A549 (cell line): ENCODE measurements around the gene AGBL4. TPM values are rescaled to one million over a fixed set of nuclear protein-coding genes. Genes with fewer than 3 reads are reported as not detected.

Experiments used
- ATAC-seq, 2 experiments: fragments of 200-7000 bp in 1 of 2; fragments of >200 bp in 1 of 2; cut with Nextera tagmentation in 1 of 2; cut with Tn5 transposase in 1 of 2; 3 replicates each; pipeline versions ENCODE4 v1.8.0 to v1.9.1; 2018 to 2020; ENCODE audit warnings: mild to moderate bottlenecking in 1 of 2, moderate library complexity in 1 of 2
- CTCF ChIA-PET: fragments of 300-600 bp; sonication (Branson Sonifier 250); formaldehyde crosslinking; extraction: SDS; loops from one replicate; lab custom pipeline; 2021; ENCODE audit warnings: antibody characterized with exemption, inconsistent platforms; lab: Yijun Ruan, JAX
- POLR2A ChIA-PET: fragments of 350-600 bp; formaldehyde crosslinking; extraction: SDS; loops from one replicate; lab custom pipeline; 2021; ENCODE audit warnings: antibody characterized with exemption, inconsistent platforms; lab: Yijun Ruan, JAX
- DNase-seq, 2 experiments: peaks; one replicate each; pipeline versions ENCODE4 v3.0.0 to v3.0.0-alpha.2; 2011 to 2016; ENCODE audit warnings: low read depth in 1 of 2, low spot score in 1 of 2
- FAIRE-seq: peaks from 2 replicates; lab custom pipeline; 2011; peaks lifted over from hg19 to GRCh38; lab: Jason Lieb, UNC
- H3K27ac ChIP-seq, 2 experiments: fragments of >200 bp; sonication (Bioruptor Twin); formaldehyde crosslinking; 3 replicates each; pipeline ENCODE4 v1.5.1; 2016 to 2017
- H3K4me1 ChIP-seq: fragments of >200 bp; sonication (Bioruptor Twin); formaldehyde crosslinking; 3 replicates; pipeline ENCODE4 v1.6.1; 2016
- H3K4me2 ChIP-seq: fragments of >200 bp; sonication (Bioruptor Twin); formaldehyde crosslinking; 3 replicates; pipeline ENCODE4 v1.6.1; 2016
- H3K4me3 ChIP-seq: fragments of >200 bp; sonication (Bioruptor Twin); formaldehyde crosslinking; 3 replicates; pipeline ENCODE4 v1.5.1; 2016
- H3K9me3 ChIP-seq: fragments of >200 bp; sonication (Bioruptor Twin); formaldehyde crosslinking; 3 replicates; pipeline ENCODE4 v1.6.1; 2016
- ATOH8 ChIP-seq: fragments of 250-450 bp; sonication (Bioruptor Pico); IDR thresholded peaks from 2 replicates; pipeline ENCODE4 v1.5.0; 2020; ENCODE audit warnings: low read depth, mild to moderate bottlenecking, moderate library complexity
- BHLHE40 ChIP-seq: IDR thresholded peaks from 2 replicates; pipeline ENCODE4 v1.6.1; 2012; ENCODE audit warnings: low read depth, low read length, inconsistent platforms
- CBX2 ChIP-seq: fragments of 200-600 bp; sonication (generic); IDR thresholded peaks from 2 replicates; pipeline ENCODE4 v1.6.1; 2016; ENCODE audit warnings: low read depth, mild to moderate bottlenecking, borderline replicate concordance
- CEBPB ChIP-seq, 2 experiments: fragments of >200 bp in 1 of 2; sonication (Bioruptor Twin) in 1 of 2; formaldehyde crosslinking in 1 of 2; IDR thresholded peaks; 2 replicates each; pipeline ENCODE4 v1.6.1; 2012 to 2016
- CHD2 ChIP-seq: fragments of 150-350 bp; IDR thresholded peaks from 2 replicates; pipeline ENCODE4 v1.6.1; 2014; ENCODE audit warnings: low read length; ENCODE audit not compliant: partially characterized antibody
- CHD4 ChIP-seq: fragments of 200-600 bp; sonication (generic); IDR thresholded peaks from 2 replicates; pipeline ENCODE4 v1.6.1; 2016; ENCODE audit warnings: antibody characterized with exemption, mild to moderate bottlenecking, borderline replicate concordance
- EHMT2 ChIP-seq: fragments of 200-600 bp; sonication (generic); IDR thresholded peaks from 2 replicates; pipeline ENCODE4 v1.6.1; 2016; ENCODE audit warnings: antibody characterized with exemption, low read depth, mild to moderate bottlenecking, moderate library complexity
- EP300 ChIP-seq, 2 experiments: fragments of >200 bp; sonication (Bioruptor Twin); formaldehyde crosslinking; IDR thresholded peaks; 2 replicates in 1 of 2; 3 replicates in 1 of 2; pipeline ENCODE4 v1.6.1; 2016 to 2017
- ESRRA ChIP-seq: fragments of 150-350 bp; IDR thresholded peaks from 2 replicates; pipeline ENCODE4 v1.6.1; 2014; ENCODE audit warnings: mild to moderate bottlenecking, low read length, borderline replicate concordance
- FOSB ChIP-seq: fragments of 250-450 bp; sonication (Bioruptor Pico); IDR thresholded peaks from 2 replicates; pipeline ENCODE4 v1.5.0; 2020; ENCODE audit warnings: mild to moderate bottlenecking, moderate library complexity
- FOSL2 ChIP-seq, 2 experiments: fragments of 450-650 bp in 1 of 2; fragments of >200 bp in 1 of 2; sonication (Bioruptor Twin) in 1 of 2; formaldehyde crosslinking; IDR thresholded peaks; 2 replicates each; pipeline versions ENCODE4 v1.5.0 to v1.6.1; 2016 to 2020; ENCODE audit warnings: mild to moderate bottlenecking in 1 of 2, moderate library complexity in 1 of 2
- FOXS1 ChIP-seq: fragments of 250-450 bp; sonication (Bioruptor Pico); IDR thresholded peaks from 2 replicates; pipeline ENCODE4 v1.5.0; 2020; ENCODE audit warnings: mild to moderate bottlenecking, moderate library complexity
- GATA3 ChIP-seq: IDR thresholded peaks from 2 replicates; pipeline ENCODE4 v1.6.1; 2012; ENCODE audit warnings: borderline replicate concordance
- HDAC2 ChIP-seq: fragments of 200-600 bp; sonication (generic); IDR thresholded peaks from 2 replicates; pipeline ENCODE4 v1.6.1; 2016
- HEYL ChIP-seq: fragments of 250-450 bp; sonication (Bioruptor Pico); IDR thresholded peaks from 2 replicates; pipeline ENCODE4 v1.8.0; 2021; ENCODE audit warnings: mild to moderate bottlenecking, moderate library complexity
- HOXA7 ChIP-seq: fragments of 250-450 bp; sonication (Bioruptor Pico); IDR thresholded peaks from 2 replicates; pipeline ENCODE4 v1.5.0; 2020; ENCODE audit warnings: mild to moderate bottlenecking, moderate library complexity
- HOXB5 ChIP-seq: fragments of 250-450 bp; sonication (Bioruptor Pico); IDR thresholded peaks from 2 replicates; pipeline ENCODE4 v1.5.0; 2020; ENCODE audit warnings: mild to moderate bottlenecking, moderate library complexity
- MAX ChIP-seq: IDR thresholded peaks from 2 replicates; pipeline ENCODE4 v1.6.1; 2012
- MAZ ChIP-seq: fragments of 150-350 bp; IDR thresholded peaks from 2 replicates; pipeline ENCODE4 v1.6.1; 2014; ENCODE audit warnings: antibody characterized with exemption, low read depth, low read length, borderline replicate concordance
- MYC ChIP-seq: IDR thresholded peaks from 2 replicates; pipeline ENCODE4 v1.6.1; 2012; ENCODE audit warnings: mild to moderate bottlenecking, inconsistent platforms, low read length, improper control_type of control experiment, borderline replicate concordance
- NPAS2 ChIP-seq: fragments of 250-450 bp; sonication (Bioruptor Pico); IDR thresholded peaks from 2 replicates; pipeline ENCODE4 v1.8.0; 2022; ENCODE audit warnings: mild to moderate bottlenecking, moderate library complexity, borderline replicate concordance
- NR3C1 ChIP-seq: fragments of >200 bp; sonication (Bioruptor Twin); formaldehyde crosslinking; IDR thresholded peaks from 3 replicates; pipeline ENCODE4 v1.6.1; 2017
- PHF8 ChIP-seq: fragments of 200-600 bp; sonication (generic); IDR thresholded peaks from 2 replicates; pipeline ENCODE4 v1.6.1; 2016; ENCODE audit warnings: low read depth, mild to moderate bottlenecking, antibody characterized with exemption, moderate library complexity, borderline replicate concordance
- RARB ChIP-seq: fragments of 250-450 bp; sonication (Bioruptor Pico); IDR thresholded peaks from 2 replicates; pipeline ENCODE4 v1.8.0; 2021; ENCODE audit warnings: mild to moderate bottlenecking, moderate library complexity
- SMC3 ChIP-seq: fragments of >200 bp; sonication (Bioruptor Twin); formaldehyde crosslinking; IDR thresholded peaks from 3 replicates; pipeline ENCODE4 v1.6.1; 2018; ENCODE audit warnings: inconsistent platforms
- TP53 ChIP-seq: fragments of 250-450 bp; sonication (Bioruptor Pico); IDR thresholded peaks from 2 replicates; pipeline ENCODE4 v1.5.0; 2021; ENCODE audit warnings: mild to moderate bottlenecking, moderate library complexity
- USF2 ChIP-seq: fragments of 450-650 bp; IDR thresholded peaks from 2 replicates; pipeline ENCODE4 v1.6.1; 2014; ENCODE audit warnings: antibody characterized with exemption
- WGBS: methylation state at CpG from one replicate; pipeline ENCODE4 v1.1.6; 2017; ENCODE audit errors: missing lambda C conversion rate; 5-methylcytosine and 5-hydroxymethylcytosine counted together
- polyA plus RNA-seq, 4 experiments: library from polyadenylated mRNA; depleted of rRNA in 3 of 4; stranded (reverse); fragments of >200 nt; fragmentation: RNase III in 1 of 4; extraction: RNeasy Plus Mini Kit Qiagen cat#74134 plus additional on column Dnase treatment in 1 of 4; gene quantifications; 2 replicates in 3 of 4; 3 replicates in 1 of 4; pipeline ENCODE4 v1.2.3, GENCODE V29; 2011 to 2017
- TF ChIP-seq, protein P1 (sequence below): fragments of 250-450 bp; sonication (Bioruptor Pico); IDR thresholded peaks from 2 replicates; pipeline ENCODE4 v1.5.0; 2021; ENCODE audit warnings: mild to moderate bottlenecking, moderate library complexity, borderline replicate concordance
- TF ChIP-seq, protein P2 (sequence below): fragments of >200 bp; sonication (Bioruptor Twin); formaldehyde crosslinking; IDR thresholded peaks from 3 replicates; pipeline ENCODE4 v1.5.1; 2016

Gene AGBL4
- polyA plus RNA-seq, 2 of the 4 experiments (the other 2 are of a cell fraction): not detected

DNA sequence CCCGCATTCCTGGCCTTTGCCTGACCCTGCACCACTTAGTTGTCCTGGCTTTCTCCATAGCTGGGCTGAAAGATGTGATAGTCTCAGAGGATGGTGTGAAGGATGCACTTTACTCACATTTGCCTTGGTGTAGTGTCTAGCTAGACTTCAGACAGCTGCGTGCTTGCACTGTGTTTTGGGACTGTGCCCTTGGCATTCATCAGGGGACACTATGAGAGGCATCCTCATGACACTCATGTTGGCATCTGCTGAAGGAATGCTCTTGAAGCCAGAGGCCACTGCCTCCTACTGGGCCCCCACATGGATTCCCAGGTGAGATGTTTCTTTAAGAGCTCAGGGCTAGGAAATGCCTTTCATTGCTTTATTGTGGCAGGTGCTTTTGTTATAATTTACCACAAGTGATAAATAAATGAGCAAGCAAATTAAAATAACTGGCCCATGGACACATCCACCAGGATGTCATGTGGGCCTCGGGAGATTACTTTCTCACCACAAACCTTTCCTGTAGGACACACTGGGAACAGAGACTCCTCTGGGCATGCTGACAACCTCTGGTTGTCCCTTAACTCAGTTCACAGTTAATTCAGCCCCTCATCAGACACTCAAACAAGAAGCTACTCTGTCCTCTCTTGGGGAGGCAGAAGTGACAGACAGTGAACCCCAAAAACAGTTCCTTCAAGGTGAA lies 1452.3 kb downstream of the AGBL4 start:
- POLR2A ChIA-PET: no interaction called here
- no peak for ATAC-seq
- no peak for DNase-seq
- FAIRE-seq: no peak
- no peak overlapping the region for H3K4me2 ChIP-seq
- CTCF ChIA-PET: interaction anchor here (0.6 to 2.2 kb wide), 6 partner anchors 106 to 346 kb away, joined by 4 to 6 read pairs (median 4); no protein-coding TSS in a partner anchor
- H3K4me1 ChIP-seq: no peaks in the 10 kb centered on the region
- H3K4me3 ChIP-seq: no peak overlapping the region
- no peak overlapping the region for H3K27ac ChIP-seq
- no peaks in the 10 kb centered on the region for H3K9me3 ChIP-seq
- TF ChIP-seq HEYL (CRISPR knock-in tag) (no peak), ESRRA (no peak)
- WGBS: 0% methylated on average over 2 of the region's 3 CpGs

GRCh38 chr1:48570568-48570967 lies 1453.2 kb downstream of the AGBL4 start:
- H3K4me2 ChIP-seq: no peak overlapping the region
- TF ChIP-seq BHLHE40: no peak
- TF ChIP-seq GATA3: no peak
- no peak for TF ChIP-seq EP300 (IDR thresholded peaks at IDR 0.05)
- TF ChIP-seq, protein P1, sequence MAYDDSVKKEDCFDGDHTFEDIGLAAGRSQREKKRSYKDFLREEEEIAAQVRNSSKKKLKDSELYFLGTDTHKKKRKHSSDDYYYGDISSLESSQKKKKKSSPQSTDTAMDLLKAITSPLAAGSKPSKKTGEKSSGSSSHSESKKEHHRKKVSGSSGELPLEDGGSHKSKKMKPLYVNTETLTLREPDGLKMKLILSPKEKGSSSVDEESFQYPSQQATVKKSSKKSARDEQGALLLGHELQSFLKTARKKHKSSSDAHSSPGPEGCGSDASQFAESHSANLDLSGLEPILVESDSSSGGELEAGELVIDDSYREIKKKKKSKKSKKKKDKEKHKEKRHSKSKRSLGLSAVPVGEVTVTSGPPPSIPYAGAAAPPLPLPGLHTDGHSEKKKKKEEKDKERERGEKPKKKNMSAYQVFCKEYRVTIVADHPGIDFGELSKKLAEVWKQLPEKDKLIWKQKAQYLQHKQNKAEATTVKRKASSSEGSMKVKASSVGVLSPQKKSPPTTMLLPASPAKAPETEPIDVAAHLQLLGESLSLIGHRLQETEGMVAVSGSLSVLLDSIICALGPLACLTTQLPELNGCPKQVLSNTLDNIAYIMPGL: no peak
- no peak for TF ChIP-seq PHF8
- TF ChIP-seq HOXB5 (CRISPR knock-in tag): no peak
- no peak for TF ChIP-seq EHMT2
- no peak for TF ChIP-seq HEYL (CRISPR knock-in tag)
- TF ChIP-seq NR3C1: no peak
- TF ChIP-seq FOSB: no peak
- no peak for TF ChIP-seq CEBPB (IDR thresholded peaks at IDR 0.05)
- no peak for TF ChIP-seq CHD4
- no peak for TF ChIP-seq MAX
- no peak for TF ChIP-seq CBX2
- TF ChIP-seq HDAC2: no peak
- TF ChIP-seq USF2: no peak
- no peak for TF ChIP-seq SMC3
- TF ChIP-seq MAZ: no peak
- no peak for TF ChIP-seq RARB (CRISPR knock-in tag)
- H3K4me3 ChIP-seq: no peak overlapping the region
- H3K27ac ChIP-seq: no peak overlapping the region
- ChIA-PET CTCF (interaction anchor here (1.5 kb wide), 1 partner anchor 247 kb away, joined by 4 read pairs; no protein-coding TSS in a partner anchor), POLR2A (no interaction called here)
- no peaks in the 10 kb centered on the region for H3K4me1 ChIP-seq
- H3K9me3 ChIP-seq: no peaks in the 10 kb centered on the region
- no peak for DNase-seq
- 25% methylated on average over 7 of the region's 7 CpGs for WGBS
- no peak for FAIRE-seq
- ATAC-seq: no peak

DNA sequence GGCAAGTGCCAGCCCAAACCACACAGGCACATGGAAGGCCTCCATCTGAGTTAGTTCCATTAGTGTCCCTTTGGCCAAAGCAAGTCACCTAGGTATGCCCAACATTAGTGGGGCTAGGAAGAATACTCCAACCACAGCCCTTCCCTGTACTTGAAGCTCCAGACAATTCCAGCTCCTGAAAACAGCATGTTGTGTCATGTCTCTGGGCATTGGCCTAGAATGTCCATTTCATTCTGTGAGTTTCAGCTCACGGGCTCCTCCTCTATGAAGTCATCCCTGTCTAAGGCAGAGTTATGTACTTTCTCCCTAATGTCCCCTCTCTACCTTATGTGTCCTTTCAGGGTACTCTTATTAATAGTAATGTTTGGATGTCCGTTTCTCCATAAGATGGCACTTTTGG lies 1455.3 kb downstream of the AGBL4 start:
- ChIA-PET CTCF (interaction anchor here (1.4 kb wide), 1 partner anchor 1765 kb away, joined by 3 read pairs; no protein-coding TSS in a partner anchor), POLR2A (no interaction called here)
- no peak for FAIRE-seq
- no peaks in the 10 kb centered on the region for H3K4me1 ChIP-seq
- no peak for ATAC-seq
- H3K27ac ChIP-seq: no peak overlapping the region
- H3K9me3 ChIP-seq: no peaks in the 10 kb centered on the region
- no peak overlapping the region for H3K4me3 ChIP-seq
- no peak for DNase-seq
- H3K4me2 ChIP-seq: no peak overlapping the region
- 5% methylated on average over 2 of the region's 2 CpGs for WGBS
- no peak for TF ChIP-seq TP53 (CRISPR knock-in tag)
- TF ChIP-seq FOXS1 (CRISPR knock-in tag): no peak
- no peak for TF ChIP-seq ESRRA
- TF ChIP-seq, protein P2, sequence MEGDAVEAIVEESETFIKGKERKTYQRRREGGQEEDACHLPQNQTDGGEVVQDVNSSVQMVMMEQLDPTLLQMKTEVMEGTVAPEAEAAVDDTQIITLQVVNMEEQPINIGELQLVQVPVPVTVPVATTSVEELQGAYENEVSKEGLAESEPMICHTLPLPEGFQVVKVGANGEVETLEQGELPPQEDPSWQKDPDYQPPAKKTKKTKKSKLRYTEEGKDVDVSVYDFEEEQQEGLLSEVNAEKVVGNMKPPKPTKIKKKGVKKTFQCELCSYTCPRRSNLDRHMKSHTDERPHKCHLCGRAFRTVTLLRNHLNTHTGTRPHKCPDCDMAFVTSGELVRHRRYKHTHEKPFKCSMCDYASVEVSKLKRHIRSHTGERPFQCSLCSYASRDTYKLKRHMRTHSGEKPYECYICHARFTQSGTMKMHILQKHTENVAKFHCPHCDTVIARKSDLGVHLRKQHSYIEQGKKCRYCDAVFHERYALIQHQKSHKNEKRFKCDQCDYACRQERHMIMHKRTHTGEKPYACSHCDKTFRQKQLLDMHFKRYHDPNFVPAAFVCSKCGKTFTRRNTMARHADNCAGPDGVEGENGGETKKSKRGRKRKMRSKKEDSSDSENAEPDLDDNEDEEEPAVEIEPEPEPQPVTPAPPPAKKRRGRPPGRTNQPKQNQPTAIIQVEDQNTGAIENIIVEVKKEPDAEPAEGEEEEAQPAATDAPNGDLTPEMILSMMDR: no peak
- TF ChIP-seq GATA3: no peak
- no peak for TF ChIP-seq HOXB5 (CRISPR knock-in tag)
- TF ChIP-seq BHLHE40: no peak
- TF ChIP-seq HOXA7 (CRISPR knock-in tag): no peak
- TF ChIP-seq NPAS2 (CRISPR knock-in tag): no peak
- no peak for TF ChIP-seq CHD4
- TF ChIP-seq CEBPB (IDR thresholded peaks at IDR 0.05): no peak
- no peak for TF ChIP-seq MYC
- no peak for TF ChIP-seq CHD2
- TF ChIP-seq SMC3: no peak
- no peak for TF ChIP-seq FOSL2 (IDR thresholded peaks at IDR 0.05)
- TF ChIP-seq FOSL2 (CRISPR knock-in tag; IDR thresholded peaks at IDR 0.05): no peak
- TF ChIP-seq ATOH8 (CRISPR knock-in tag): no peak
